GM12878 (cell line): ENCODE results near the gene EVX1. TPM values are rescaled to one million over a fixed set of nuclear protein-coding genes. Genes with fewer than 3 reads are reported as not detected.

Experiments used
- ATAC-seq: fragments of 200-7000 bp; cut with Tn5 transposase; 3 replicates; pipeline ENCODE4 v1.9.1; 2020; ENCODE audit warnings: mild to moderate bottlenecking, moderate library complexity
- BruUV-seq: library from RNA; stranded (reverse); fragments of 400-500 nt; replicated peaks from 2 replicates; lab custom pipeline; 2021; lab: Mats Ljungman, UMichigan
- CTCF ChIA-PET: fragments of 300-600 bp; sonication (Branson Sonifier 250); formaldehyde crosslinking; extraction: SDS; loops from one replicate; lab custom pipeline; 2021; ENCODE audit warnings: inconsistent platforms; lab: Yijun Ruan, JAX
- POLR2A ChIA-PET: fragments of 350-600 bp; formaldehyde crosslinking; extraction: SDS; loops from one replicate; lab custom pipeline; 2021; ENCODE audit warnings: inconsistent platforms; lab: Charles Lee
- RAD21 ChIA-PET: fragments of 300-600 bp; sonication (Branson Sonifier 250); formaldehyde crosslinking; loops from one replicate; lab custom pipeline; 2023; ENCODE audit warnings: antibody characterized with exemption; ENCODE audit not compliant: unreplicated experiment; lab: Charles Lee
- SMC1A ChIA-PET: fragments of 300-600 bp; sonication (Branson Sonifier 250); formaldehyde crosslinking; loops from one replicate; lab custom pipeline; 2023; ENCODE audit not compliant: unreplicated experiment, uncharacterized antibody; lab: Charles Lee
- DNase-seq: peaks from one replicate; pipeline ENCODE4 v3.0.0-alpha.2; 2011; ENCODE audit warnings: low read depth, low spot score
- FAIRE-seq: peaks from 3 replicates; lab custom pipeline; 2011; peaks lifted over from hg19 to GRCh38; lab: Jason Lieb, UNC
- H2AFZ ChIP-seq: 2 replicates; pipeline ENCODE4 v1.6.0; 2011; ENCODE audit warnings: low read depth, low read length, control low read depth; ENCODE audit not compliant: control insufficient read depth
- H3K27ac ChIP-seq: 2 replicates; pipeline ENCODE4 v1.5.1; 2011; ENCODE audit warnings: control low read depth; ENCODE audit not compliant: control insufficient read depth, insufficient read depth
- H3K27me3 ChIP-seq, 2 experiments: replicated peaks in 1 of 2; 2 replicates each; pipeline versions ENCODE4 v1.6.0 to v1.6.1; 2011; ENCODE audit warnings: low read length in 1 of 2; ENCODE audit not compliant: control insufficient read depth in 2 of 2, insufficient read depth in 2 of 2
- H3K36me3 ChIP-seq, 2 experiments: 2 replicates each; pipeline ENCODE4 v1.5.1; 2011; ENCODE audit warnings: low read length in 1 of 2; ENCODE audit not compliant: control insufficient read depth in 2 of 2, insufficient read depth in 2 of 2
- H3K4me1 ChIP-seq: 2 replicates; pipeline ENCODE4 v1.6.1; 2011; ENCODE audit warnings: mild to moderate bottlenecking, low read length, moderate library complexity, mixed read lengths; ENCODE audit not compliant: control insufficient read depth, insufficient read depth
- H3K4me2 ChIP-seq: 2 replicates; pipeline ENCODE4 v1.6.0; 2011; ENCODE audit warnings: control low read depth; ENCODE audit not compliant: control insufficient read depth, insufficient read depth
- H3K4me3 ChIP-seq: fragments of 200-600 bp; sonication (generic); 2 replicates; pipeline ENCODE4 v1.5.1; 2016
- H3K79me2 ChIP-seq: 2 replicates; pipeline ENCODE4 v1.6.0; 2011; ENCODE audit warnings: low read length; ENCODE audit not compliant: control insufficient read depth, insufficient read depth
- H3K9ac ChIP-seq: 2 replicates; pipeline ENCODE4 v1.8.0; 2011; ENCODE audit warnings: low read length, control low read depth, mixed read lengths; ENCODE audit not compliant: control insufficient read depth, insufficient read depth
- H3K9me3 ChIP-seq: replicated peaks from 3 replicates; pipeline ENCODE4 v1.5.1; 2011; ENCODE audit warnings: mild to moderate bottlenecking, low read length; ENCODE audit not compliant: control insufficient read depth, insufficient read depth
- H4K20me1 ChIP-seq: 2 replicates; pipeline ENCODE4 v1.6.0; 2011; ENCODE audit not compliant: control insufficient read depth, insufficient read depth
- GATAD2B ChIP-seq: fragments of 450-650 bp; conservative IDR thresholded peaks from 2 replicates; pipeline ENCODE4 v1.6.1; 2017; ENCODE audit warnings: low read depth, mild to moderate bottlenecking, moderate library complexity
- IKZF1 ChIP-seq: fragments of 450-650 bp; conservative IDR thresholded peaks from 2 replicates; pipeline ENCODE4 v1.6.1; 2017; ENCODE audit warnings: antibody characterized with exemption, mild to moderate bottlenecking
- JUNB ChIP-seq: IDR thresholded peaks from 2 replicates; pipeline ENCODE4 v1.6.1; 2016; ENCODE audit warnings: antibody characterized with exemption, mild to moderate bottlenecking
- POU2F2 ChIP-seq: IDR thresholded peaks from 3 replicates; pipeline ENCODE4 v1.6.1; 2011; ENCODE audit warnings: low read depth, mild to moderate bottlenecking, low read length, borderline replicate concordance
- RAD21 ChIP-seq: IDR thresholded peaks from 2 replicates; pipeline ENCODE4 v1.6.1; 2011; ENCODE audit warnings: mild to moderate bottlenecking, low read depth, low read length, moderate library complexity; ENCODE audit not compliant: insufficient read depth
- ZBED1 ChIP-seq: IDR thresholded peaks from 2 replicates; pipeline ENCODE4 v1.6.1; 2016; ENCODE audit warnings: borderline replicate concordance
- WGBS: methylation state at CpG from one replicate; pipeline ENCODE4 v1.1.6; 2016; ENCODE audit warnings: low lambda C conversion rate; ENCODE audit not compliant: insufficient replicate concordance, insufficient coverage; ENCODE audit errors: missing lambda C conversion rate; 5-methylcytosine and 5-hydroxymethylcytosine counted together
- in situ Hi-C: fragments of 300-500 bp; cut with MboI; formaldehyde crosslinking; loops from 9 replicates; pipeline ENCODE4 v1.14.3; 2018; ENCODE audit warnings: mixed read lengths
- intact Hi-C: fragments of 100-400 bp; cut with micrococcal nuclease; formaldehyde crosslinking; loops from one replicate; pipeline ENCODE4 v1.14.2; 2022; ENCODE audit not compliant: unreplicated experiment
- polyA plus RNA-seq, 11 experiments: library from polyadenylated mRNA; depleted of rRNA in 4 of 11; unstranded in 6 of 11; stranded (reverse) in 5 of 11; fragments of >200 nt; fragmentation: Nextera tagmentation in 4 of 11; fragmentation: Illumina TruSeq in 1 of 11; extraction: Ambion mirVana in 4 of 11; extraction: Trizol in 1 of 11; gene quantifications; 1 replicate in 1 of 11; 2 replicates in 10 of 11; pipeline versions ENCODE4 v1.2.1 to v1.2.3, GENCODE V29; 2011 to 2016; ENCODE audit warnings: inconsistent platforms in 2 of 11, missing spikeins in 2 of 11, low read depth in 1 of 11
- total RNA-seq, 4 experiments: library from RNA; depleted of rRNA in 3 of 4; stranded (reverse); fragments of >200 nt in 3 of 4; fragmentation: Illumina TruSeq in 1 of 4; extraction: Trizol in 1 of 4; gene quantifications; 2 replicates each; pipeline versions ENCODE4 v1.2.1 to v1.2.3, GENCODE V29; 2013 to 2021
- TF ChIP-seq, protein P1 (sequence below): fragments of 150-350 bp; IDR thresholded peaks from 2 replicates; pipeline ENCODE4 v1.6.1; 2016; ENCODE audit warnings: low read depth, low read length
- TF ChIP-seq, protein P2 (sequence below): IDR thresholded peaks from 2 replicates; pipeline ENCODE4 v1.6.1; 2012; ENCODE audit warnings: low read depth, low read length, improper control_type of control experiment

Gene EVX1
- total and polyA plus RNA-seq, 10 of the 15 experiments (the other 5 are each of a cell fraction or from before 2014, with no cell fraction given) = not detected

DNA sequence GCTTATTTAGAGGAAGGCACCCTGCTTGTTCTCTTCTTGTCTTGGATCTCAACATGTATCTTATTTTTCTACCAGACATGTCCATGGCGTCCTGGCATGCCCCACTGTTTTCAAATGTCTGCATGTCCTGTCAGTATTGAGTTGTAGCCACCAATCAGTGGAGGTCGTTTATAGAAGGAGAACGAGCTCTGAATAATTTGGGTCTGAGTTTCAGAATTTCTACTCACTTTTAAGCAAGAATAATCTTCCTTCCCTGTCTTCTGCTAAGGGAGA, 39.8 kb upstream of the EVX1 start:
- 0% methylated on average over 3 of the region's 3 CpGs for WGBS
- intact Hi-C loops = no loop called here
- Histone ChIP-seq H3K4me1 (no peaks in the 10 kb centered on the region; the same call in 1 of the 2 replicates), H3K27ac (no peak overlapping the region), H3K4me2 (no peak overlapping the region), H3K4me3 (no peak overlapping the region), H3K79me2 (no peaks in the 10 kb centered on the region), H3K36me3 (no peaks in the 10 kb centered on the region), H2AFZ (no peak overlapping the region), H3K27me3 (peaks cover 32 to 54% of the 10 kb centered on the region in 2 experiments), H3K9ac (no peak overlapping the region), H4K20me1 (no peaks in the 10 kb centered on the region), H3K9me3 (no peaks in the 10 kb centered on the region; the same call in 2 of the 3 replicates)
- ChIA-PET SMC1A (interaction anchor here (0.7 kb wide), 1 partner anchor 469 kb away, joined by 3 read pairs; no protein-coding TSS in a partner anchor), POLR2A (no interaction called here), RAD21 (interaction anchor here (0.6 kb wide), 1 partner anchor 1470 kb away, joined by 3 read pairs; no protein-coding TSS in a partner anchor), CTCF (interaction anchor here (1.3 kb wide), 1 partner anchor 403 kb away, joined by 3 read pairs; no protein-coding TSS in a partner anchor)
- ATAC-seq (no peak), FAIRE-seq (no peak), DNase-seq (no peak)
- BruUV-seq = no TSS peak
- TF ChIP-seq, protein P1, sequence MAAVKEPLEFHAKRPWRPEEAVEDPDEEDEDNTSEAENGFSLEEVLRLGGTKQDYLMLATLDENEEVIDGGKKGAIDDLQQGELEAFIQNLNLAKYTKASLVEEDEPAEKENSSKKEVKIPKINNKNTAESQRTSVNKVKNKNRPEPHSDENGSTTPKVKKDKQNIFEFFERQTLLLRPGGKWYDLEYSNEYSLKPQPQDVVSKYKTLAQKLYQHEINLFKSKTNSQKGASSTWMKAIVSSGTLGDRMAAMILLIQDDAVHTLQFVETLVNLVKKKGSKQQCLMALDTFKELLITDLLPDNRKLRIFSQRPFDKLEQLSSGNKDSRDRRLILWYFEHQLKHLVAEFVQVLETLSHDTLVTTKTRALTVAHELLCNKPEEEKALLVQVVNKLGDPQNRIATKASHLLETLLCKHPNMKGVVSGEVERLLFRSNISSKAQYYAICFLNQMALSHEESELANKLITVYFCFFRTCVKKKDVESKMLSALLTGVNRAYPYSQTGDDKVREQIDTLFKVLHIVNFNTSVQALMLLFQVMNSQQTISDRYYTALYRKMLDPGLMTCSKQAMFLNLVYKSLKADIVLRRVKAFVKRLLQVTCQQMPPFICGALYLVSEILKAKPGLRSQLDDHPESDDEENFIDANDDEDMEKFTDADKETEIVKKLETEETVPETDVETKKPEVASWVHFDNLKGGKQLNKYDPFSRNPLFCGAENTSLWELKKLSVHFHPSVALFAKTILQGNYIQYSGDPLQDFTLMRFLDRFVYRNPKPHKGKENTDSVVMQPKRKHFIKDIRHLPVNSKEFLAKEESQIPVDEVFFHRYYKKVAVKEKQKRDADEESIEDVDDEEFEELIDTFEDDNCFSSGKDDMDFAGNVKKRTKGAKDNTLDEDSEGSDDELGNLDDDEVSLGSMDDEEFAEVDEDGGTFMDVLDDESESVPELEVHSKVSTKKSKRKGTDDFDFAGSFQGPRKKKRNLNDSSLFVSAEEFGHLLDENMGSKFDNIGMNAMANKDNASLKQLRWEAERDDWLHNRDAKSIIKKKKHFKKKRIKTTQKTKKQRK = no peak
- in situ Hi-C loops = loop anchor here (5.0 kb wide), 1 partner anchor 720 kb away; no protein-coding TSS in a partner anchor

DNA sequence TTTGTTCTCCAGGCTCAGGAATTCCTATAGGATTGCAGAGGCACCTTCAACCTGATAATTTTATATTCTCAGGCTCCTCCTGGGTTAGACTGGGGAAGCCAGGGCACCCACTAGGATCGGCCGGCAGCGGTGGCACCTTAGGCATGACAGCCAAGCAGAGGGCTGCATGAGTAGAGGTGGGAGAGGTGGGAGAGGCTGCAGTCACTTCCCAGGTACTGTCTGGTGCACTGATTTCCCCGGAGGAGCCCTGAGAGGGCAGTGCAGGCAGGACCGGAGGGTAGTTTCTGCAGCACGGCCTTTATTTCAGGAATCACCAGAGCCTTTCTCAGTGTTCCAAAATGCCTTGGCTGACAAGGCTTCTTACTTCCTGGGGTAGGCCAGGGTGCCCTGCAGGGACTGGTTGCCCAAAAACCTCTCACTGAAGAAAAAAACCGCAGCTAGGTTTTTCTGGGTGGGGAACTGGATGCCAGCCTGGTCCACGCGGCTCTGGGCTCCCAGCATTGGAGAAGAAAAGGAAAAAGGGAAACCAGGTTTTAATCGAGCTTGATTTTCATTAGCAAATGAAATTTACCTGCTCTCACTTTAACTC, 39.1 kb upstream of the EVX1 start:
- CTCF ChIA-PET = interaction anchor here (1.3 to 1.8 kb wide), 2 partner anchors 7 to 403 kb away, joined by 3 to 8 read pairs; no protein-coding TSS in a partner anchor
- intact Hi-C loops = no loop called here
- H3K27ac ChIP-seq = no peak overlapping the region

More for the DNA sequence above, 39.1 kb upstream of the EVX1 start:
- peaks cover 29 to 54% of the 10 kb centered on the region in 2 experiments for H3K27me3 ChIP-seq
- TF ChIP-seq GATAD2B = no peak
- no peak for TF ChIP-seq ZBED1
- TF ChIP-seq, protein P2, sequence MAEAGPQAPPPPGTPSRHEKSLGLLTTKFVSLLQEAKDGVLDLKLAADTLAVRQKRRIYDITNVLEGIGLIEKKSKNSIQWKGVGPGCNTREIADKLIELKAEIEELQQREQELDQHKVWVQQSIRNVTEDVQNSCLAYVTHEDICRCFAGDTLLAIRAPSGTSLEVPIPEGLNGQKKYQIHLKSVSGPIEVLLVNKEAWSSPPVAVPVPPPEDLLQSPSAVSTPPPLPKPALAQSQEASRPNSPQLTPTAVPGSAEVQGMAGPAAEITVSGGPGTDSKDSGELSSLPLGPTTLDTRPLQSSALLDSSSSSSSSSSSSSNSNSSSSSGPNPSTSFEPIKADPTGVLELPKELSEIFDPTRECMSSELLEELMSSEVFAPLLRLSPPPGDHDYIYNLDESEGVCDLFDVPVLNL = no peak
- no peak for TF ChIP-seq JUNB
- no peak for TF ChIP-seq POU2F2
- TF ChIP-seq IKZF1 = no peak
- no peak for TF ChIP-seq RAD21
- no peak overlapping the region for H3K4me2 ChIP-seq
- DNase-seq = no peak
- WGBS = 18% methylated on average over 10 of the region's 10 CpGs
- no peaks in the 10 kb centered on the region; the same call in 2 of the 3 replicates for H3K9me3 ChIP-seq
- in situ Hi-C loops = loop anchor here (5.0 kb wide), 1 partner anchor 719 kb away; no protein-coding TSS in a partner anchor
- ChIA-PET RAD21 (no interaction called here), SMC1A (no interaction called here), POLR2A (interaction anchor here (0.6 kb wide), 1 partner anchor 894 kb away, joined by 4 read pairs; no protein-coding TSS in a partner anchor)
- no peaks in the 10 kb centered on the region for H3K36me3 ChIP-seq
- H4K20me1 ChIP-seq = no peaks in the 10 kb centered on the region
- BruUV-seq = no TSS peak
- H2AFZ ChIP-seq = no peak overlapping the region
- ATAC-seq = no peak
- H3K4me1 ChIP-seq = no peaks in the 10 kb centered on the region; the same call in 1 of the 2 replicates
- H3K9ac ChIP-seq = no peak overlapping the region
- FAIRE-seq = no peak
- H3K79me2 ChIP-seq = no peaks in the 10 kb centered on the region
- no peak overlapping the region for H3K4me3 ChIP-seq
